LNCAP (cell line): ENCODE data around the gene TSPAN10.

Source experiments
- TF ChIP-seq, protein P1 (sequence below): fragments of 450-650 bp; IDR thresholded peaks from 2 replicates; pipeline ENCODE4 v1.5.1; 2017; ENCODE audit warnings: mild to moderate bottlenecking

The TSPAN10 gene

DNA sequence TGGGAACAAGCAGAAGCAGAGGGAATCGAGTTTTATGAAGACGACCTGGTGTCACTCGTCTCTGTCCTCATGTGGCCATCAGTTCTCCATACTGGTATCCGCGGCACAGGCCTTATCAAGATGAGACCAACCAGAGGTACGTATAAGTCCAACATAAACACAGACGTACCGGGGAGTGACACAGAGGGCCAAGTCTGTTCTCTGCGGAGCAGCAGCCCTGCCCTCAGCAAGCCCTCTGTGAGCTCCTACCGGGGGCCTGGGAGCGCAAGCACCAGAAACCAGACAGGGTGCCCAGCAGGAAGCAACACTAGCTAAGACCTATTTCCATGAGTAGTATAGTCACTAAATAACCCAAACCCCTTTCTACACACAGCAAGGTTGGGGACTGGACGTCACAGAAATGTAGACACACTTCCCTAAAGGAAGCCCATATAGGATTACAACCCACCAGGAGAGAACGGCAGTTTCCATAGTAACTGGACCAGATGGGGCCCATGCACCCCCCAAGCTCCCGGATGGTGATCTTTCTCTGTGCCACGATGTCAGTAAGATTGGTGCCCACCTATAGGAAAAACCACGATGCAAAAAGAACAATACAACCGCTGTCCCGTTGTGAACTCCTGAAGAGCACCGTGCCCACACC is 45.7 kb downstream of the TSPAN10 start:
- TF ChIP-seq, protein P1, sequence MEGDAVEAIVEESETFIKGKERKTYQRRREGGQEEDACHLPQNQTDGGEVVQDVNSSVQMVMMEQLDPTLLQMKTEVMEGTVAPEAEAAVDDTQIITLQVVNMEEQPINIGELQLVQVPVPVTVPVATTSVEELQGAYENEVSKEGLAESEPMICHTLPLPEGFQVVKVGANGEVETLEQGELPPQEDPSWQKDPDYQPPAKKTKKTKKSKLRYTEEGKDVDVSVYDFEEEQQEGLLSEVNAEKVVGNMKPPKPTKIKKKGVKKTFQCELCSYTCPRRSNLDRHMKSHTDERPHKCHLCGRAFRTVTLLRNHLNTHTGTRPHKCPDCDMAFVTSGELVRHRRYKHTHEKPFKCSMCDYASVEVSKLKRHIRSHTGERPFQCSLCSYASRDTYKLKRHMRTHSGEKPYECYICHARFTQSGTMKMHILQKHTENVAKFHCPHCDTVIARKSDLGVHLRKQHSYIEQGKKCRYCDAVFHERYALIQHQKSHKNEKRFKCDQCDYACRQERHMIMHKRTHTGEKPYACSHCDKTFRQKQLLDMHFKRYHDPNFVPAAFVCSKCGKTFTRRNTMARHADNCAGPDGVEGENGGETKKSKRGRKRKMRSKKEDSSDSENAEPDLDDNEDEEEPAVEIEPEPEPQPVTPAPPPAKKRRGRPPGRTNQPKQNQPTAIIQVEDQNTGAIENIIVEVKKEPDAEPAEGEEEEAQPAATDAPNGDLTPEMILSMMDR: no peak

DNA sequence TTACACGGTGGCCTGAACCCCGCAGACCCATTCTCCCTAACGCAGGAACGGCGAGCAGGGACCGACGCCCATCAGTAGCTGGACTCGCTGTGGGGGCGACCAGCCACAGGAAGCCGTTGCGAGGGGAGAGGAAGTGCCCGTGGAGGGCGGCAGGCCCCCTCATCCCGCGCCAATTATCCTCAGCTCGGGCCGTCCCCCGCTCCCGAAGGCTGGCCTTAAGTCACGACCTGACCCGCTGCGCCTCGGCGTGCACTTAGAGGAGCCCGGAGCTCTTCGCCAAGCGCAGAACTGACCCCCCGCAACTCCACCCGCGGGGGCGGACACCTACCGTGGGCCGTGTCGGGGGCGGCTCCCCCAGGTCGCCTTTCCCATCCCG is 46.2 kb downstream of the TSPAN10 start:
- TF ChIP-seq, protein P1: no peak

DNA sequence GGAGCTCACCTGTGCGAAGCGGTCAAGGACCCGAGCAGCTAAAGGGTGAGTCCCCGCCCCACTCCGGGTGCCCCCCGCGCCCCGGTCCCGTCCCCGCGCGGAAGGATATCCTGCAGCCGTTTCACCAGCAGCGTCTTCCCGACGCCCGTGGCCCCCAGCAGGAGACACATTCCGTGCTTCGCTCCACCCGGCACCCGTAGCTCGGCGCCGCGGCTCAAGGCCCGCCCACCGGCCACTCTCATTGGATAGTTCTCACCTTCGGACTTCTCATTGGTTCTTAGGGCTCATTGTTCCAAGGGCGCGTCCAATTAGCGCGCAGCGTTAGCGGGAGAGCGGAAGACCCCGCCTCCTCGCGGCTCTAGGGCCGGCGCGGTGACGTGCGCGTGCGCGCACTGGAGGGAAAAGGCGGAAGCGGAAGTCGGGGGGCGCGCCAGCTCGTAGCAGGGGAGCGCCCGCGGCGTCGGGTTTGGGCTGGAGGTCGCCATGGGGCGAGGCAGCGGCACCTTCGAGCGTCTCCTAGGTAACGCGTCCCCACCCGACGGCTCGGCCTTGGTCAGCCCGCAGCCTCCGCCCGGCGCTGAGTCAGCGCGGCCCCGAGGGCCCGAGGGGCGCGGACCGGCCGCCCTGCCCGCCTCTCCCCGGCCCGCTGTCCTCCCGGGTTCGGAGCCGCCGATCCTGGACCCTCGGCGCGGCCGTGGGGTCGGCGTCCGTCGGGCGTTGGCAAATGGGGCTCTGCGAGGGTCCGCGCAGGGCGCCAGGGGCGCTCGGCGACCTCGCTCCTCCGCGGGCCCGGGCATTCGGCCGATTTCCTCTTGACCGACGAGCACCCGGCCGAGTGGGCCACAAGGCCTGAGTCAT is 46.8 kb downstream of the TSPAN10 start, which contains the start of the genes ARL16 and HGS:
ARL16 (minus strand) TSS at position 214 of the 858 bp plus-strand sequence; CDS start at position 170, 44 bp downstream.
HGS (plus strand) TSS at position 428 of the 858 bp plus-strand sequence; CDS start at position 484, 56 bp downstream.
- TF ChIP-seq, protein P1: no peak

DNA sequence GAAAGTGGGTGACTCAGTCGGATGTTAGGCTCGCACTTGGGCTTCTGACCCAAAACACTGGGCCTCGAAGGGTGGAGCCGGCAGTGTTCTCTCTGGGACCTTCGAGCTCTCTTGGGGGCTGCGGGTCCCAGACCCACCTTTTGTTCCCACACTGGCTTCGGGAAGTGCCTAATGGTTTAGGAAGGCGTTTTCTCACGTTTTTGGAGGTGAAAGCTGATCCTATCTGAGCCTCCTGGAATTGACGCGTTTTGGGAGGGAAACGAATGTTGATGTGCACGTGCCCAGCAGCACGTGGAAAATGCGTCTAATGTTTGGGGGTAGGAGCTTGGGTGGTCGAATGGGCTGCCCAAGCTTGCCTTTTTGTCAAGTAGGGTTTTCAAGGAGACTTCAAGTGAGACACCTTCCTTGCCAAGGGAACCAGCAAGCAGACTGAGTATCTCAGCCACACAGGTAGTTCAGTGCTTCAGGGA is 47.5 kb downstream of the TSPAN10 start:
- TF ChIP-seq, protein P1: no peak

DNA sequence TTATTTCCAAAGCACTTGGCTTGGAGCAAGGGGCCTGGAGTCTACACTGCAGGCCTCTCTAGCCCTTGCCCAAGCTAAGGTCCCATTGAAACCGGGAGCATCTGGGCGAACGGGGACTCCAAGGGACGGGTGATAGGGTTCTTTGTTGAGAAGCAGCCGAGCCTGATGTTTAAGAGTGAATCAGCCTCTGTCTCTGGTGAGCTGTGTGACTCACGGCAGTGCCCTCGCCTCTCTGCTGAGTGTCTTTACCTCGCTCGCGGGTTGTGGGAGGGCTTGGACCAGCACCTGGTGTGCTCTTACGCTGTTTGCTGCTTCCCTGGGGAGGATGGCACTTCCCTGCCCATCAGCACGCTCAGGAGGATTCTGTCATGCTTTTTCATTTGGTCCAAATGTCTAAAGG is 48.1 kb downstream of the TSPAN10 start:
- TF ChIP-seq, protein P1: no peak

DNA sequence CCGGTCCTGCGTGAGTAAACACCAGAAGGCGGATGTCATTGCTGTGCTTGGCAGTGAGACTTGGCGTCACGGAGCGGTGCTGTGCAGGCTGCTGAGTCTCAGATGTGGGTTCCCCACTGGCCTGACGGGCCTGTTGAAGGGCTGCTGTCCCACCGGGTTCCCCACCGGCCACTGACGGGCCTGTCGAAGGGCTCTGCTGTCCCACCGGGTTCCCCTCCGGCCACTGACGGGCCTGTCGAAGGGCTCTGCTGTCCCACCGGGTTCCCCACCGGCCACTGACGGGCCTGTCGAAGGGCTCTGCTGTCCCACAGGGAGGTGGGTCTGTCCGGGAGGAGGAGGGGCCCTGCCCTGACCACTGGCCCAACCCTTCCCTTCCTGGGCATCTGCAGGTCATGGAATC is 49.6 kb downstream of the TSPAN10 start:
- TF ChIP-seq, protein P1: no peak

DNA sequence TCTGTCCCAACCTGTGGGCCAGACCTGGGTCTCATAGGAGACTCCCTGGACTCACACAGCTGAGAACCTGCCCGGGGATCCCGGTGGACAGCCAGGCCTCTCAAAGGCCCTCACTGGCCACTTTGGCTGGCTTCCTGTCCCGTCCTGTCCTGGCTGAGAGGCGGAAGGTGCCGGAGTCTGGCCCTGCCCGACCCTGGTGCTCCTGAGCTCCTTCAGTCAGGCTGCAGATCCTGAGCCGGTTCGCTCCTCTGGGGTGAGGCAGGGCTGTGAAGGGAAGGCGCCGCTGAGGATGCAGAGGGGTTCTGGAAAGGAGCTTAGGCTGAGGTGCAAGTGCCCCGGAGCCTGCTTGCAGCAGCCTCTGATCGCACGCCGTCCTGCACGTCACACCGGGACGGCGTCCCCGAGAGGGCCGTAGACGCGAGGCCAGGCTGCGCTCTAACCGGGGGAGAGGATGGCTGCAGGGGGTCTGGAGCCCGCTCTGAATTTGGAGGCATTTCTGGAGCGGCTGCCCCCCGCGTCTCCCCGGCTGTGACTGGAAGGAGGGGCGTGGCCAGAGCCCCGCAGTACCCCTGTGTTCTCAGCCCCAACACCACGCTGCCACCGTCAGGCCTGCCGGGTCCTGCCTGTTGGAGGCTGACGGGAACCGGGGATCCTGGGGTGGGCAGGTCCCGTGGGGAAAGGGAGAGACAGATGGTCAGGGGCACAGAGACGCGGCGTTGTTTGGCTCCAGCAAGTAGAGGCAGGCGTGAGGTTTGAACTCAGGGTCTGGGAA is 51.0 kb downstream of the TSPAN10 start:
- TF ChIP-seq, protein P1: no peak
